ENCODE results near the gene KIAA1755.

The KIAA1755 gene

GRCh38 chr20:38209736-38210405 is 50.7 kb downstream of the KIAA1755 start:
- H3K4me3 ChIP-seq (ENCODE audit: low read depth, low read length): no peak overlapping the region
- TF ChIP-seq MAX (IDR thresholded peaks at IDR 0.05; ENCODE audit: low read depth, low read length): no peak
- TF ChIP-seq MYC (IDR thresholded peaks at IDR 0.05; ENCODE audit: low read depth, low read length): no peak
- no peak for TF ChIP-seq POLR2A (IDR thresholded peaks at IDR 0.05; ENCODE audit: extremely low read depth, insufficient read length)
- no peak for TF ChIP-seq CTCF (IDR thresholded peaks at IDR 0.05; ENCODE audit: low read depth, low read length)
- DNase-seq (ENCODE audit: low read depth): no peak

- no peak overlapping the region for H3K4me3 ChIP-seq (ENCODE audit: low read depth, low read length)
- no peak for DNase-seq (ENCODE audit: low read depth)
- TF ChIP-seq MAX (IDR thresholded peaks at IDR 0.05; ENCODE audit: low read depth, low read length) (no peak), POLR2A (IDR thresholded peaks at IDR 0.05; ENCODE audit: extremely low read depth, insufficient read length) (no peak), MYC (IDR thresholded peaks at IDR 0.05; ENCODE audit: low read depth, low read length) (no peak), CTCF (IDR thresholded peaks at IDR 0.05; ENCODE audit: low read depth, low read length) (no peak)
Observed at GRCh38 chr20:38209054-38209675, 51.4 kb downstream of the KIAA1755 start.

GRCh38 chr20:38208523-38208922 is 52.0 kb downstream of the KIAA1755 start:
- DNase-seq (ENCODE audit: low read depth): no peak
- TF ChIP-seq POLR2A (IDR thresholded peaks at IDR 0.05; ENCODE audit: extremely low read depth, insufficient read length) (no peak), MAX (IDR thresholded peaks at IDR 0.05; ENCODE audit: low read depth, low read length) (no peak), CTCF (IDR thresholded peaks at IDR 0.05; ENCODE audit: low read depth, low read length) (no peak), MYC (IDR thresholded peaks at IDR 0.05; ENCODE audit: low read depth, low read length) (no peak)
- H3K4me3 ChIP-seq (ENCODE audit: low read depth, low read length): no peak overlapping the region

GRCh38 chr20:38208088-38208487 is 52.4 kb downstream of the KIAA1755 start:
- TF ChIP-seq MYC (IDR thresholded peaks at IDR 0.05; ENCODE audit: low read depth, low read length) (no peak), CTCF (IDR thresholded peaks at IDR 0.05; ENCODE audit: low read depth, low read length) (no peak), POLR2A (IDR thresholded peaks at IDR 0.05; ENCODE audit: extremely low read depth, insufficient read length) (no peak), MAX (IDR thresholded peaks at IDR 0.05; ENCODE audit: low read depth, low read length) (no peak)
- no peak overlapping the region for H3K4me3 ChIP-seq (ENCODE audit: low read depth, low read length)
- DNase-seq (ENCODE audit: low read depth): no peak

GRCh38 chr20:38207621-38208020 is 52.9 kb downstream of the KIAA1755 start:
- no peak overlapping the region for H3K4me3 ChIP-seq (ENCODE audit: low read depth, low read length)
- no peak for DNase-seq (ENCODE audit: low read depth)
- TF ChIP-seq MAX (IDR thresholded peaks at IDR 0.05; ENCODE audit: low read depth, low read length) (no peak), POLR2A (IDR thresholded peaks at IDR 0.05; ENCODE audit: extremely low read depth, insufficient read length) (no peak), CTCF (IDR thresholded peaks at IDR 0.05; ENCODE audit: low read depth, low read length) (no peak), MYC (IDR thresholded peaks at IDR 0.05; ENCODE audit: low read depth, low read length) (no peak)
